Subcutaneous abdominal adipose tissue (tissue), 5 donors: ENCODE data around the gene CREB3L1.

Experiments used
- H3K27ac ChIP-seq: one replicate; pipeline ENCODE4 v1.7.0; 2013; ENCODE audit warnings: low read depth, mild to moderate bottlenecking, inconsistent platforms, low read length, moderate library complexity
- H3K27me3 ChIP-seq, 5 donors: one replicate each; pipeline ENCODE4 v1.7.0; 2013; ENCODE audit warnings: low read length in 5 of 5, inconsistent platforms in 1 of 5; ENCODE audit not compliant: control insufficient read depth in 5 of 5, insufficient read depth in 4 of 5
- H3K36me3 ChIP-seq, 5 donors: one replicate each; pipeline ENCODE4 v1.7.0; 2013; ENCODE audit warnings: low read length in 5 of 5; ENCODE audit not compliant: control insufficient read depth in 5 of 5, insufficient read depth in 5 of 5
- H3K4me1 ChIP-seq, 5 donors: one replicate each; pipeline ENCODE4 v1.7.0; 2013; ENCODE audit warnings: low read length in 5 of 5, mild to moderate bottlenecking in 3 of 5, moderate library complexity in 1 of 5; ENCODE audit not compliant: control insufficient read depth in 5 of 5, insufficient read depth in 5 of 5
- H3K4me3 ChIP-seq, 5 donors: one replicate each; pipeline ENCODE4 v1.7.0; 2013; ENCODE audit warnings: low read length in 5 of 5, low read depth in 1 of 5
- H3K9ac ChIP-seq, 5 donors: one replicate each; pipeline ENCODE4 v1.7.0; 2013; ENCODE audit warnings: low read length in 5 of 5, mild to moderate bottlenecking in 4 of 5, moderate library complexity in 3 of 5
- H3K9me3 ChIP-seq, 5 donors: one replicate each; pipeline ENCODE4 v1.7.0; 2013; ENCODE audit warnings: low read length in 5 of 5; ENCODE audit not compliant: control insufficient read depth in 5 of 5
- donor health status: healthy.
- donor health status: healthy.
- donor health status: healthy.
- donor health status: healthy.
- donor health status: healthy.

Gene CREB3L1

GRCh38 chr11:46321757-46322156, 44.3 kb downstream of the CREB3L1 start:
- Histone ChIP-seq H3K9ac (no peak overlapping the region), H3K4me3 (no peak overlapping the region), H3K4me1 (peaks cover 0 to 32% (median 16%) of the 10 kb centered on the region in 5 donors), H3K27me3 (no peaks in the 10 kb centered on the region), H3K36me3 (peaks cover 0 to 3% (median 2%) of the 10 kb centered on the region in 5 donors), H3K9me3 (no peaks in the 10 kb centered on the region), H3K27ac (no peak overlapping the region)

GRCh38 chr11:46322759-46323158, 45.3 kb downstream of the CREB3L1 start:
- H3K9me3 ChIP-seq: no peaks in the 10 kb centered on the region
- no peak overlapping the region for H3K4me3 ChIP-seq
- no peak overlapping the region for H3K9ac ChIP-seq
- H3K36me3 ChIP-seq: peaks cover 0 to 3% (median 0%) of the 10 kb centered on the region in 5 donors
- peaks cover 0 to 31% (median 16%) of the 10 kb centered on the region in 5 donors for H3K4me1 ChIP-seq
- H3K27me3 ChIP-seq: no peaks in the 10 kb centered on the region
- no peak overlapping the region for H3K27ac ChIP-seq

GRCh38 chr11:46326813-46327416, 49.5 kb downstream of the CREB3L1 start:
- no peak overlapping the region for H3K27ac ChIP-seq
- no peaks in the 10 kb centered on the region for H3K9me3 ChIP-seq
- no peaks in the 10 kb centered on the region for H3K36me3 ChIP-seq
- no peak overlapping the region for H3K9ac ChIP-seq
- no peak overlapping the region for H3K4me3 ChIP-seq
- peaks cover 0 to 3% (median 0%) of the 10 kb centered on the region in 5 donors for H3K27me3 ChIP-seq
- peaks cover 0 to 23% (median 13%) of the 10 kb centered on the region in 5 donors for H3K4me1 ChIP-seq

GRCh38 chr11:46327829-46328228, 50.4 kb downstream of the CREB3L1 start:
- H3K9ac ChIP-seq: no peak overlapping the region
- peaks cover 0 to 24% (median 20%) of the 10 kb centered on the region in 5 donors for H3K4me1 ChIP-seq
- no peaks in the 10 kb centered on the region for H3K9me3 ChIP-seq
- H3K36me3 ChIP-seq: no peaks in the 10 kb centered on the region
- H3K27me3 ChIP-seq: peaks cover 0 to 6% (median 5%) of the 10 kb centered on the region in 5 donors
- H3K4me3 ChIP-seq: no peak overlapping the region
- H3K27ac ChIP-seq: no peak overlapping the region

DNA sequence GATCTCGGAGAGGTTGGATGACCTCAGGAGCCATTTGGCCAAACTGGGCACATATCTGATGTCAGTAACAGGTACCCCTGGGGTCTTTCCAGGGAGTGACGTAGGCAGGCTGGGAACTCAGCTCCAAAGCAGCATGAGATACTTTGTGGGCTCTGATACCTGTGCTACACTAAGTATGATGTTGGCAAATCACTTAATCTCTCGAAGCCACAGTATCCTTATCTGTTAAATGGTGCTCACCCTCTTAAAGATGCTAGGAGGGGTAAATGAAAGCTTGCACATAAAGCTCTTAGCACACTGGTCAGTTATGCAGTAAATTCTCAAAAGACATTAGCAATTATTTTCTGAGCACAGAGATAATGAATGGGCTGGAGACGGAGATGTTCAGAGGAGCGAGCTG, 52.7 kb downstream of the CREB3L1 start:
- peaks cover 0 to 12% (median 8%) of the 10 kb centered on the region in 5 donors for H3K27me3 ChIP-seq
- H3K4me3 ChIP-seq: no peak overlapping the region
- no peak overlapping the region for H3K27ac ChIP-seq

GRCh38 chr11:46330563-46331281, 53.3 kb downstream of the CREB3L1 start:
- peaks cover 0 to 12% (median 8%) of the 10 kb centered on the region in 5 donors for H3K27me3 ChIP-seq
- H3K27ac ChIP-seq: no peak overlapping the region
- peak overlapping the region in 1 of 5 donors; percentile 56 for H3K9ac ChIP-seq
- peaks cover 0 to 36% (median 23%) of the 10 kb centered on the region in 5 donors for H3K4me1 ChIP-seq
- H3K4me3 ChIP-seq: no peak overlapping the region
- H3K9me3 ChIP-seq: no peaks in the 10 kb centered on the region
- H3K36me3 ChIP-seq: no peaks in the 10 kb centered on the region

More for the DNA sequence above, 52.7 kb downstream of the CREB3L1 start:
- peak overlapping the region in 1 of 5 donors; percentile 56 for H3K9ac ChIP-seq
- H3K4me1 ChIP-seq: peaks cover 0 to 31% (median 23%) of the 10 kb centered on the region in 5 donors
- no peaks in the 10 kb centered on the region for H3K36me3 ChIP-seq
- H3K9me3 ChIP-seq: no peaks in the 10 kb centered on the region

DNA sequence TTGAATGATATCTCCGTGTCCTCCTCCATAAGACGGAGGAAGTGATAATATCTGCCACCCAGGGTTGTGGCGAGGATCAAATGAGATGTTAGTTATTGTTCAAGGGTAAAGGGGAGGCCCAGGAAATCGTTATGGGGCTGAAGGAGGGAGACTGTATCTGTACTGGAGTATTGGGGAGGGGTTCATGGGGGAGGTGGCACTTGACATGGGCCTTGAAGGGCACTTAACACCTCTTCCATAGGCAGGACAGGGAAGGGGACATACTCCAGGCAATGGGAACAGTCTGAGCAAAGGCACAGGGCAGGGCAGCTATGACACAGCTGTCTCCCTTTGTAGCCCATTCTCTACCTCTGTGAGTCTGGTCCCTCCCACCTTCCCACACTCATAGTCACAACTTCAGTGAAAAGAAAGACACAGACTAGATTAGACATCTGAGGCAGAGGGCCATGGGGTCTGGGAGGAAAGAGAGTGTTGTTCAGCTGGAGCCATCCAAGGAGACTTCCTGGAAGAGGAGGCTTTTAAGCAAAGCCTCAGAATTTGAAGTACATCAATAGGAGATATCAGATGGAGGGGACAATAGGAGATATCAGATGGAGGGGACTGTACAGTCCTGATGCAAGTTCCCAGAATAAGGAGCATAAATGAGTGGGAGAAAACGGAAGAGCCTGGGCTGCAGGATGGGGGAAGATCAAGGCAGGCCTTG, 54.0 kb downstream of the CREB3L1 start:
- no peak overlapping the region for H3K4me3 ChIP-seq
- H3K36me3 ChIP-seq: no peaks in the 10 kb centered on the region
- H3K9ac ChIP-seq: no peak overlapping the region
- H3K9me3 ChIP-seq: no peaks in the 10 kb centered on the region
- peaks cover 0 to 12% (median 8%) of the 10 kb centered on the region in 5 donors for H3K27me3 ChIP-seq
- peaks cover 0 to 37% (median 23%) of the 10 kb centered on the region in 5 donors for H3K4me1 ChIP-seq
- H3K27ac ChIP-seq: no peak overlapping the region

- no peaks in the 10 kb centered on the region for H3K36me3 ChIP-seq
- no peak overlapping the region for H3K27ac ChIP-seq
- H3K4me1 ChIP-seq: peaks cover 0 to 42% (median 23%) of the 10 kb centered on the region in 5 donors
- peak overlapping the region in 4 of 5 donors; percentile 54 to 67 (median 60) for H3K4me3 ChIP-seq
- no peak overlapping the region for H3K9ac ChIP-seq
- peaks cover 0 to 12% (median 8%) of the 10 kb centered on the region in 5 donors for H3K27me3 ChIP-seq
- no peaks in the 10 kb centered on the region for H3K9me3 ChIP-seq
Observed at GRCh38 chr11:46332093-46332567, 54.7 kb downstream of the CREB3L1 start.

DNA sequence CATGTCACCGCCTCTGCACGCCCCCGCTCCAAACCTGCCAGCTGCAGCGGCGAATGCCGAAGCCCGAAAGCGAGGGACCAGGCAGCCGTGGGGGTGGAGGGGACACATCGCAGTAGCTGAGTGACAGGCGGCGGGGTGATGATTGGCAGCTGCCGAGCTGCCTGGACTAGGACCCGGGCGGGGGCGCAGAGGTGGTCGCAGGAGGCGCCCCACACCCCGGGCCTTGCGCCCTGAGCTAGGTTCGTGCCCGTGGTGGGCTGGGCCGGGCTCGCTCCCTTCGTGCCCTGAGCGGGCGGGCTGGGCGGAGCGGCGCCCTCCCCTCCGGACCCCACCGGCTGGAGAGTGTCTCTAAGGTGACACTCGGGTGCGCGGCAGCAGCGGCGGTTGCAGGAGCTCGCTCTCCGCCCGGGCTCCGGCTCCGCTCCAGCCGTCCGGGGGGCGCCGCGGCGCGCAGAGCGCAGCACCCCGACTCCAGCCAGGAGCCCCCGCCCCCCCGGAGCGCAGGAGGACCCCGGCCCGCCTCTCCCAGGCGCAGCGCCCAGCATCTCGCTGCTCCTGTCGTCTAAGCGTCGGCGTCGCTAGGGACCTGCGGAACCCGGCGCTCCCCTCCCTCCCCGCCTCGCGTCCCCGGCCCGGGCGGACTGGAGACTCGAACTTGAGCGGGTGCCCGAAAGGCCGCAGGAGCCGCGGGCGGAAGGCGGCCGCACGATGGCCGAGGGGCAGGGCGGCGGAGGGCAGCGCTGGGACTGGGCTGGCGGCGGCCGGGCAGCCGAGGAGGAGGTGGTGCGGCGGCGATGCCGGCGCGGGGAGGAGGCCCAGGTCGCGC, 55.3 kb downstream of the CREB3L1 start:
- H3K27ac ChIP-seq: no peak overlapping the region
- peaks cover 0 to 45% (median 25%) of the 10 kb centered on the region in 5 donors for H3K4me1 ChIP-seq
- no peaks in the 10 kb centered on the region for H3K36me3 ChIP-seq
- peaks cover 0 to 12% (median 8%) of the 10 kb centered on the region in 5 donors for H3K27me3 ChIP-seq
- no peaks in the 10 kb centered on the region for H3K9me3 ChIP-seq
- H3K4me3 ChIP-seq: peak overlapping the region in 4 of 5 donors; percentile 54 to 67 (median 60)
- peak overlapping the region in 2 of 5 donors; percentile 37 to 41 for H3K9ac ChIP-seq
